Stimulated activated CD4-positive, alpha-beta T cell treated with anti-CD3 and anti-CD28 coated beads, Interleukin-1b, Interleukin-23, amount 100 ng/mL, for 48 hours (primary cell): ENCODE measurements around the gene SPOCK1.

Source experiments
- DNase-seq: peaks from one replicate; pipeline ENCODE4 v3.0.0-alpha.2; 2020

SPOCK1 gene

DNA sequence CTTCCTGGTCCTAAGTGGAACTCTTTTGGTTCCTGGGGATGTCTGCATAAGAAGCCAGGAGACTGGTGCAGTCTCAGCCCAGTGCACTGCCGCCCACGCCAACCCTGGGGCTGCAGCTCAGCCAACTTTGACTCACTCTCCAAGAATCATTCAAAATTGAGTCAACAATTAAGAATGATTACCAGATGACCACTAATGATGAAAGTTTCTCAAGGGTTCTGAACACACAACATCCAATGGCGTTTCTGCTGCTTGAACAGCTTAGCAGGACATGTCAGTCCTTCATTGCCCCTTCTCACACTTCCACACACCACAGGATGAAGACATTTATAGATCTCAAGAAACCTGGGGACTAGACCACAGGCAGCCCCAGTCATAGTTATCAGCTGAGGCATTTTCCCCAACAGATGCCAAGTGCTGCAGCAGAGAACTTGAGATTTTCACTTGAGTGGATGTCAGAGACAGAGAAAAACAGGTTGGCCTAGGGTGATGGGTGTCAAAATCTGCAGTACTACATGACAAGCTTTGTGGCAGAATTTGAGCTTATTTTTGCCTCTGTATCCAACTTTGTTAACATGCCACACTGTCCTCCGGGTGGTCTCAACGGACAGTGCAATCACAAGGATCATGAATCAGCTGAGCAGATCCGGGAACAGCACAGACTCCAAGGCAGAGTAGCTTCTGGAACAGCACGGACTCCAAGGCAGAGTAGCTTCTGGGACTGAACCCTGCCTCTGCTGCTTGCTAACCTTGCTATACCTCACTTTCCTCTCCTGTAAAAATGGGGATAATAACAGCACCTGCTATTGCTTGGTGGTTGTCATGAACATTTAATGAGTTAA, 356.1 kb downstream of the SPOCK1 start:
- no peak for DNase-seq

DNA sequence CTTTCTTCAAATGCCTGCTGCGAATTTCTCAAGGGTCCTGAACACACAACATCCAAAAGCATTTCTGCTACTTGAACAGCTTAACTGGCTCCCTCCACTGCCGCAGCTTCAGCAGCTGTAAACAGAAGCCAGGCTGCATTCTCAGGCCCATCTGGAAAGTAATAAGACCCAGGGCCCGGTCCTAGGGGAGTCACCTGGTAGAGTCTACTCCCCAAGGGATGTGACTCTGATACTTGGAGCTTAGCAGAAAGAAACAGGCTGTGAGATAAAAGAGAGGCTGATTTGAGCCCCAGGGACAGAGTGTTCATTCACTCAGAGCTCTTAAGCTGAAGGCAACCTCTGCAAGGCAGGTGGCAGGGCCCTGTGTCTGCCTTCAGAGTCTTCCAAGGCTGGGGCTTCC, 356.8 kb downstream of the SPOCK1 start:
- DNase-seq = no peak

DNA sequence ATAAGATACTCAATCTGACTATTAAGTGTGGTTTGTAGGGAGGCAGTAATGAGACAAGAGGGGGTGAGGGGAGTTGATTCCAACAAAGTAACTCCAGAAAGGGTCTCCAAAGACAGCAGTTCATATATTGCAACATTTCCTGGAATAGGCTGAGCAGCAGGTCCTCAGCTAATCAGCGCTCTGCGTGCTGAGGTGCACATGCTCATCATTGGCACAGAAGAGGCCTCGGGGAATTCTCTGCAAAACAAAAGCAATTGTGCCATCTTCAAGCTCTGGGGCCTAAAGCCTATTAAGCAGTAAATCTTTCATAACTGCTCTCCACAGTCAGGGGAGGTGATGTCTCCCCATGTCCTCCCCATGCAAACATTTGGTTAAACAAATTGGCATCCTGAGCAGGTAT, 357.3 kb downstream of the SPOCK1 start:
- no peak for DNase-seq

DNA sequence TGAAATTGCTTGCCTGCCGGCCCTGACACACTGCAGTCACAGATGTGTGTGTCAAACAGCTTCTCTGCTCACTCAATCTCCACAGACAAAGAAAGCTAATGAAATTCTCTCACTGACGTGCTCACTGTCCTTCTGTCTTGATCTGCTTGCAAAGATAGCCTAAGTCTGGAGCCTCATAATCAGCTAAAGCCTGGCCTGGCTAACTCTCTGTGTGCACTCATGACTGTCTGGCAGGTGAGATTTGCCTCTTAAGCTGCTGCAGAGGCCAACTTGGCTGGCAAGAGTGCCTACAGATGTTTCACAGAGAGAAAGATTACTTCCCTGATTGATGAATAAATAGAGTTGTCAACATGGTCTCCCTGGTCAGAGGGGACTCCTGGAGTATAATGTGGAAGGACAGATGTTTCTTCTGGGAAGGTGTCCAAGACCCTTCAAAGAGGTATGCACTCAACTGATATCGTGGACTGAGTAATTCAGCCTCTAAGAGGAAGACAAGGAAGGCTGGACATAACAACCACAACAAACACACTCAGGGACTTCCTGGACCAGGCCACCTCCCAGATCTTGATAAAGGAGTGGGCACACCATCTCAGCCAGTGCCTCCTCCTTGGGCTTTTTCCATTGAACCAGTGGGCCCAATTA, 362.0 kb downstream of the SPOCK1 start:
- no peak for DNase-seq

DNA sequence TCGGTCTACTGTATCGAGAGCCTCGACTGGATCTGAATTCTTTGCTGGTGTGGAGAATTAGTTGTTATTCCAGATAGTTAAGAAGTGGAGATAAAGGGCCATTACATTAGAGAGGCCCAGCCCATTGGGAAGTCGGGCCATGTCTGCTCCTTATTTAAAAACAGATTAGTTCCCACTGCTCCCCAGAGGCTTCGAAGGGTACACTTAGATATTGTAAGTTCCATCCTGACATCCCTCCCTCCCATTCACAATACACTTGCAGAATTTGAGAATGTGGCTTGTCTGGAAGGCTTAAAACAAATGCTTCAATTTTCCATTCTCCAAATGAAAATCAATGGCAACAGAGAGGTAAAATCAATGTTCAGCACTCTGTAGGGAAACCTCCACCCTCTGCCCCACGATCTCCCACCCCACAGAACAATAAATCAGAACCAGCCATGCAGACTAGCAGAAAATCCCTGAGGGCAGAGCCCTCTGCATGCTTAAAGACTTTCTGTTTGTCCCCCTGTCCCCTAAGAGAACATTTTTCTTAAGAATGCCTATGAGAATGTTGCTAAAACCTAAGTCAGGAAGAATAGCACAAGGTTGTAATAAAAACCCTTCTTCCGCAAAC, 364.1 kb downstream of the SPOCK1 start:
- no peak for DNase-seq

DNA sequence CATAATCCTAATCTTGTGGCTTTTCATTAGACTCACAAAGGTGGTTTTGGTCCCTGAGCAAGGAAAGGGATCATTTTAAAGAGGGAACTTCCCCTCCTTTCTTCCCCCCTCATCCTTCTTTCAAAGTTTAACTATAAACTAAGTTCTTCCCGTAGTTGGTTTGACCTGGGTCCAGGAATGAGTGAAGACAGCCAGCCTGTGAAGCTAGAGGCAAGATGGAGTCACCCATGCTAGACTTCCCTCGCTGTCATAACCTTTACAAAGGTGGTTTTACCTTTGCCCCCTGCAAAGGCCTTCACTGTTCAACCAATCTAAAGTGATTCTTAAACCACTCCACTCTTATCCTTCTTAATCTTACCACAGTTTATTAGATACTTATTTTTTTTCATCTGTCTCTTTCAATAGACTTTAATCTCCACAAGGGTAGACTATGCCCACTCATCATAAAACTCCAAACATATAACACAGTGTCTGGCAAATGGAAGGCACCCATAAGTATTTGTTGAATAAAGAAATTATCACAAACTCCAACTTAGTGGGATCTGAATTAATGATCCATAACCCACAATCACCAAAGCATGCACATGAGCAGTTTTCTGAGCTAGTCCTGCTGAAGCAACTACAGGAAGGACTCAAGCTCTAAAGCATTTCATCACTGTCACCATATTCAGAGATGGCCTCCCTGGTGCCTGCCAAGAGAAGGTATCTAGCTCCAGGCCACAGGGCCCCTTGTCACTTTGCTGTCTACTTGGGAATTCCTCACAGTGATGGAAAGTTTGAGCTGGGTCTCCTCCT, 369.0 kb downstream of the SPOCK1 start:
- DNase-seq = no peak

DNA sequence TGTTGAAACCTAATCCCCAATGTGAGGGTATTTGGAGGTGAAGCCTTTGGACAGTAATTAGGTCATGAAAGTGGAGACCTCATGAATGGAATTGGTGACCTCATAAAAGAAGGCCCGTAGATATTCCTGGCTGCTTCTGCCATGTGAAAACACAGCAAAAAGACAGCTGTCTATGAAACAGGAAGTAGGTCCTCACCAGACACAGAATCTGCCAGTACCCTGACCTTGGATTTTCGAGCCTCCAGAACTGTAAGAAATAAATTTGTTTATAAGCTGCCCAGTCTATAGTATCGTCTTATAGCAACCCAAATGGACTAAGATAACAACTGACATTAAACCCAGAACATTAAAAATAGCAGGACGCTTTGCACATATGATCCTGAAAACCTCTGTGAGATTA, 371.1 kb downstream of the SPOCK1 start:
- DNase-seq = no peak

DNA sequence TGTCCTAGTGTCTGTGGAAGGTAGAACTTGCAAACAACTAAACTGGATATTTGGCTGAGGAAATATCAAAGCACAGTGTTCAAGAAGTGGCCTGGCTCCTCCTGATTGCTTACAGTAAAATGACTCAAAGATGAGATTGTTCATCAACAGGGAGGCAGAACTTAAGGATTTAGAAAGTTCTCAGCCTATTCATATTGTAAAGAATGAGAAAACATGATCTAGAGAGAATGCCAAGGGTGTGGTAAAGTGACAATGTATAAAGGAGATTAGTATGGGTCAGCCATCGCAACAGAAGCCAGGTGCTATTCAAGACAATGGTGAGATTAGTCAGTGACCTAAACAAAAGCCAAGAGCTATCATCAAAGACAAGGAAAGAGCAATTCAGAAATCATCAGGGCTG, 372.3 kb downstream of the SPOCK1 start:
- DNase-seq = no peak

DNA sequence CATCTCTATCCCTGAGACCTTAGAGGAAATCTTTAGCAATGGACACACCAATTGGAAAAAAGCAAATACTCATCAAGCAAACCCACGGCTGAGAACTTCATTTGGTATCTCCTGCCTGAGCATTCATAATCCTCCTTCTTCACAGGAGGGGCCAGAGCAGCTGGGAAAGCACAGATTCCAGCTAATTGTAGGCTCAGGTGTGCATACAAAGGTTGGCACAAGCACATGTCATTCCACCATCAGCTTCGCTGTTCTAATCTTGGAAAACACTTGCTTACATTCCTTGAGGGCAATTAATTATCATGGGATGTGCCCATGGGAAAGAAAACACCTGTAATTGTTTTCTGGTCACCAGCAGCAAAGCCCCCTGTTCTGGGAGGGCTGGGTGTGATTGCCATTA, 376.6 kb downstream of the SPOCK1 start:
- DNase-seq = no peak

DNA sequence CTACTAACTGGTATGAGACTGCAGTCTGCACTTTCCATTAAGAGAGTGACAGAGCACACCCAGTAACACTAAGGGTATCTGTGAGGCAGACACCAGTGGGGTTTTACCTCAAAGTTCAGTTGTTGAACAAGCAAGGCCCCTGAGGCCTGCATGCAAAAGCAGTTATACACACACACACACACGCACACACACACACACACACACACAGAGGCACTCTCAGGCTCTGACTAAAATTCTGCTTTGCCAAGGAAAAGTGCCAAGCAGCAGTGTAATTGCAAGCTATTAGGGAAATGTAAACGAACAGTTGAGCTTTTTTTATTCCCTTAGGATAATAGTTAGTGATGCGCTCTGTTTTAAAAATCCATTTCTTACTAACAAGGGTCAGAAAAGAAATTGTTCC, 377.1 kb downstream of the SPOCK1 start:
- DNase-seq = no peak

DNA sequence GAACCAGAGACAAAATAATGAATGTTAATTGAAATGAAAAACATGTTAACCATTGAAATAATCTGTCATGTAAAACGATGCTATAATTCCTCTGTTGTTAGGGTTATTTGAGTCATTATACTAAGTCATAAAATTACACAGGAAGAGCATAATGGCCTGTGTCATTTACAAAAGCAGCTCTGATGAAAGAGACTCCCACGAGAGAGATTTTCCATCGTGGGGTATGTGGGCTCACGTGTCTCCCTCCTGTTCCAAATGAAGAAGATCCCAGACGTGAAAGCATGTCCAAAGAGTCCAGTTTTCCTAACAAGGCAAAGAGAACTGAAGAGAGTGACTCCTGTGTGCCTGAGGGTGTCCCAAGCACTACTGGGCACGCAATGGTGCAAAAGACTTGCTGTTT, 379.8 kb downstream of the SPOCK1 start:
- DNase-seq = no peak

DNA sequence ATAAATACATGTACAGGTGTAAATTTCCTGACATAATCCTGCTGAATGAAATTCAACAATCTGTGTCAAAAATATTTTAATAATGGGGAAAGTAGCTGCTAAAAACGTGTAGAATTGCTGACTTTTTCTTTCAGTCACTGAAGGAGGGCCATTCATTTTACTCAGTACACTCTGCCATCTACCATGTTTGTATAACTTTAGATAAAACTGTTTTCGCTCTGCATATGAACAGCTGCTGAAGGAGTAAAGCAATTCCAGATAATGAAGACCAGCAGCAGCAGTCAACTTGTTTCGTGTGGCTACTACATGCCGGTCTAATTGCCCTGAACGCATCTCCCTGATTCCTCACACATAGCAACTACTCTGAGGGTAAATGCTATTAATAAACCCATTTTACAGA, 380.5 kb downstream of the SPOCK1 start:
- no peak for DNase-seq

DNA sequence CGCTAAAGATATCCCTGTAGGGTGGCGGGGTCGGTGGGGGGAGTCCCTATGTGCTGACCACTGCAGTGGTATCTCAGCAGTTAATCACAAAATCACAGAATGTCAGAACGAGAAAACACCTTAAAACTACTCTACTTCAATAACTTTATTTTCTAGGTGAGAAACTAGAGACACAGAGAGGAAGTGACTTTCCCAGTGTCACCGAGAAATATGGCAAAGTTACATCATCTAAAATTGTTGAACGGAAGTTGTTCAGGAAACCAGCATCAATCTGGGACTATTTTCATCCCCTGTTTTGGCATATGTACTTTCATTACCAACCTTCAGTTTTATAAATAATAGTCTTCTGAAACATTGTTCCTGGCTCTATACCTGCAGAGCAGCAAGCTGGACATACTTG, 384.0 kb downstream of the SPOCK1 start:
- no peak for DNase-seq

DNA sequence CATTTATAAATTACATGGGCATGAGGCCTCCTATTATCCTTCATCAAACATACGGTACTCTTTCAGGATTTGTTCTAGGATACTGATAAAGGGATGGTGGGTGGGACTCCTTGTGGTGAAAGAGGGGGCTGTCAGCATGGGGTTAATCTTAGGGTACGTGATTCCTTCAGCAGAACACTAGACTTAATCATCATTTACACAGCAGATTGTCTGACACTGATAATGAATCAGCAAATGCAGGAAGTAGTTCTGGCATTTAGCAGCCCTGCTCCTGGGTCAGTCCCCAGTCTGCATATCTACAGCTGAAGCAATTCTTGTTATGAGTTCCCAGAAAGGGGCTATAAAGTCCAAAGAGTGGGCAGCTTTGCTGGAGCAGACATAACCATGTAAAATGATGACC, 384.6 kb downstream of the SPOCK1 start:
- no peak for DNase-seq

DNA sequence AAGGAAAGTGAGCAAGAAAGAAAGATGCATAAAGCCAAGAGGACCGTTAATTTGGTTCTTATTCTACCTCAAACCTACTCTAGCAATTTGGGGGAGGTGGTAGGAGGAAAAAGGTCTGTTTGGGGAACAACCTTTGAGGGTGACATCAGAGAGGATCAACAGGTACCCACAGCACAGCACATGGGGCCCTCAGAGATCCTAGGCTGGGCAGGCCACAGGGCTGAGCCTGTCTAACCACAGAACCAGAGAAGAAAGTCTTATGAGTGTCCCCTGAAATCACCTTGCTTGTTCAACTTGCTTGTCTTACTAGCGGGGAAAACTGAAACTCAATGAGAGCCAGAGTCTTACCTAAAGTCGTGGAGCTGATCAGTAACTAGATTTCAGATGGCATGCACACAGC, 385.2 kb downstream of the SPOCK1 start:
- no peak for DNase-seq

DNA sequence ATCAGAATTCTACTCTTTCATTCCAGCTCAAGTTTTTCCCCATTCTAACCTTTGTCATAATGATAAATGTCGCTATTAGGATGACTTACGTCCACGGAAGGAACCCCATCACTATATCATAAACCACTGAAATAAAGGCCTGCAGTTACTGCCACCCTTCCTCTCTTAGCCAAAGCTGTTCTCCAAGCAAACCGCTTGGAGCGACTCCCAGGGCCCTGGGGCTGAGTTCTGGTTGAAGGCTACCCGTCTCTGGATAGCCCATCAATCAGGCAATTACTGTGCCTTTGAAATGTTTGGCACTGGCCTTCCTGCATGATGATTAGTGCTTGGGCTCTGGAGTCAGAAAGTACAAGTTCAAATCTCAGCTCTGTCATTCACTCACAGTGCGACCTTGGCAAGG, 386.0 kb downstream of the SPOCK1 start:
- no peak for DNase-seq

DNA sequence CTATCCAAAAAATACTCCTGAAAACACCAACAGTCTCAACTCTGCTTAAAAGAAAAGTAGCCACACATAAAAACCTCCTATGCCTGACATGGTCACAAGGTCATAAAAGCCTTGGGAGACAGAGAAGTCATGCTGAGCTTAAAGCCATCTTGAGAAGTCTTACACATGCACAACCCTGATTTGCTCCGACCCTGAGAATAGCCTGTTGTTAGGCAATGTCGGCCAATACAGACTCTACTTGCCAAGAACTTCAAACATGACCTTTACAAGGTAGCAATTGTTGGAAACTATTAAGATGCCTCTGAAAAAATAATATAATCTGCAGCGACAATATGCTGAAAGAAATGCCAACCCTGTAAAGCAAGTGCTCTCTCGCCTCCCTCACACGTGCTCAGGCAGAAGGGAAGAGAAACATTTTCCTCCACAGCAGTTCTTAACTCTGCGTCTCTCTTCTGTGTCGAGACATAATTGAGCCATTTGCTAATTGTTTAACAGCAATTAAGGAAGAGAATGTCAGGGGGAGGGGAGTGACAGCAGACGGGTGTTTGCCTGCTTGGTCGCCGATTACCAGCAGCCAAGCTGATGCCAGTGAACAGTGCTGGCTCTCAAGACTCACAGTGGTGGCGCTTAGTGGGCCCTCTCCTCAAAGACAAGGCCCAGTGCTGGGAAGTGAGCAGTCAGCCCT, 393.6 kb downstream of the SPOCK1 start:
- DNase-seq = no peak

DNA sequence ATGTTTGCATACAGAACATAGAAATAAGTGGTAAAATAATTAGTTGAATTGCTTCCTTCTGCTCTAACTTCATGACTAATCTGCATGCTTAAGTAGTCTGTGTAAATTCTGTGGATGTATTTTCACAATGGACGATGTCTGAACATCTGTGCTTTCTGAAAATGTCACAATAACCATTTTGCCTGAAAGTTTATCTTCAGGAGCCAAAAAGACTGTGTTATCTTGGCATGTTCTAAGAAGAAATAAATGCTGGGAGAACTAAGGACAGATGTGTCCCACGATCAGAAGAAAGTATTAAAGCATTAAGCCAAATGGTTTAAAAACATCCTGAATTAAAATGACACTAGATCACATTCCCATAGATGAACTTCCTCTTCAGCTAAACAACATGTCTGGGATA, 397.6 kb downstream of the SPOCK1 start:
- no peak for DNase-seq

DNA sequence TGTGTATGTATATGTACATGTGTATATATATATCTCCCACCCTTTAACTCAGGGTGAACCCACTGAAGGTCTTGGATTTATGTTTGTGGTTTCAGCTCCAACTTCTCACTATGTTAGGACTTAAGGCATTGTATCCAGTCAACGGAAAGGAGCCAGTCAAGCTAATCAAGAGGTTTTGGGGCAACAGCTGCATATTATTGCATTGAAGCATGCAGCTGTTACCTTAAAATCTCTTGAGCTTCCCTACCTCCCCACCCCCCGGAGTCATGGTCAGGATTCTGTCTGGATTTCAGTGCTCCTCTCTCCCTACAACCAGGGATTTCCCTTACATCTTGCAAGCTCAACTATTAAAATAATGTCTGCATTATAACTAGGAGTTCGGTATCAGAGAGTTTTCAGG, 399.5 kb downstream of the SPOCK1 start:
- DNase-seq = no peak

DNA sequence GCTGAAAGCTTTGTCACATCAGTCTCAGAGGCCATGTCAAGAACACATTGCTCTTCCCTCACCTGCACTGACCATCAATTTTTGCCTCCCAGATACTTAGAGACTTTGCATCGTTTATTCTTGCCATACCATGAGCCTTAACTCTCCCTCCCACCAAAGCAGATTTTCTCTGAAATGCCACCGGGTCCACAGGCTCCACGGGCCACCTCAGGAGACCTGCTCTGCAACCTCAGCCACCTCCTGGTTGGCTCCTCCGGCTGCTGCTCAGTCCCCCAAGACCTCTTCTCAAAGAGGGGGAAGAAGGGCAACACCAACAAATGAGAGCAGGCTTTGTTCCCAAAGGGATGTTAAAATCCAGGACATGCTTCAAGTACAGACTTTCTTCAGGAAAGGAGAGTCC, 400.5 kb downstream of the SPOCK1 start:
- DNase-seq = no peak

DNA sequence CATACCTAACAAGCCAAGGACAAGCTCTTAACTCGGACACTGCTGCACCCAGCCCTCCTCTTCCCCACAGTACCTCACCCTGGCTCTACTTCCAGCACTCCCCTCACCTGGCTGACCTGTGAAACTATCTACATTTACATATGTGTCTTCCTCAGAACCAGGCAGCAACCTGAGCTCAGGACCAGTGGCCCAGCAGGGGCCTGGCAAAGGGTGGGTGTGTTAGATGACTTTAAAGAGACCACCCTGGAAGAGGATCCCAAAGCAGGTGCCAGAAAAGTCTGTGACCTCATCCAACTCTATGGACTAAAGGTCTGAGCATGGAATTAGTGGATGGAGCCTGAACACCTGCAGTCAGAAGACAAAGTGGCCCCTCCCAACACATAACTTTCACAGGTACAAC, 400.9 kb downstream of the SPOCK1 start:
- no peak for DNase-seq

DNA sequence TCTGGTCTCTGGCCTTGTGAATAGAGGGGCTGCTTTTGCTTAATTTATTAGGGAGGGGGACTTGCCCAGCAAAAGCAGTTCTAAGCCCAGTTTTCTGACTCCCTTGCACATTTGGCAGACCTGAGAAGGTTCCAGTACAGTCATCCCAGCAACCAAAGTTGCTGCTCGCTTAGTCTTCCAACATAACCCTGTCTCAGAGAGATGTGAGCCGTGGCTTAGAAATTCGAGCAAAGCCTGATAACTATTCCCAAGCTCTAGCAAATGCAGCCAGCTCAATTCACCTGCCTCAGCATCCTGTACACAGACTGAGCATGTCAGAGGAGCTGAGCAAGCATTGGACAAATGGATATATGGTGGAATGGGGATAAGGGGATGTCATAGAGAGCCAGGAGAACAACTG, 401.9 kb downstream of the SPOCK1 start:
- no peak for DNase-seq
